HG03135 (cell line): ENCODE data around the gene SLC26A8.
"Not testable (repeated sequence)": the region's sequence is repeated elsewhere in the genome, so short reads cannot be mapped to it uniquely, and the experiment has no call there.

ENCODE experiments used
- ATAC-seq: cut with Tn5 transposase; IDR thresholded peaks from one replicate; pipeline ENCODE4 v1.9.1; 2021; ENCODE audit warnings: mild to moderate bottlenecking, moderate library complexity; ENCODE audit not compliant: unreplicated experiment

Gene SLC26A8

GRCh38 chr6:35919085-35919826, 105.2 kb downstream of the SLC26A8 start:
- no peak for ATAC-seq

GRCh38 chr6:35916893-35917292, 107.5 kb downstream of the SLC26A8 start:
- not testable (repeated sequence) for ATAC-seq

GRCh38 chr6:35916056-35916455, 108.4 kb downstream of the SLC26A8 start:
- no peak for ATAC-seq

GRCh38 chr6:35914536-35914935, 109.9 kb downstream of the SLC26A8 start:
- no peak for ATAC-seq

GRCh38 chr6:35911871-35912653, 112.4 kb downstream of the SLC26A8 start:
- ATAC-seq, result no peak

GRCh38 chr6:35909571-35909970, 114.9 kb downstream of the SLC26A8 start:
- not testable (repeated sequence) for ATAC-seq

- not testable (repeated sequence) for ATAC-seq
Observed at GRCh38 chr6:35908753-35909401, 115.6 kb downstream of the SLC26A8 start.

- ATAC-seq, result no peak
Observed at GRCh38 chr6:35907750-35908149, 116.7 kb downstream of the SLC26A8 start.

GRCh38 chr6:35906499-35906846, 118.0 kb downstream of the SLC26A8 start:
- no peak for ATAC-seq

GRCh38 chr6:35905841-35906498, 118.5 kb downstream of the SLC26A8 start:
- ATAC-seq, result no peak

GRCh38 chr6:35905141-35905785, 119.2 kb downstream of the SLC26A8 start:
- no peak for ATAC-seq

GRCh38 chr6:35903679-35904078, 120.8 kb downstream of the SLC26A8 start:
- ATAC-seq, result no peak

- no peak for ATAC-seq
Observed at GRCh38 chr6:35900448-35900847, 124.0 kb downstream of the SLC26A8 start.

- ATAC-seq, result no peak
Observed at GRCh38 chr6:35898003-35898402, 126.4 kb downstream of the SLC26A8 start.

GRCh38 chr6:35897486-35897885, 127.0 kb downstream of the SLC26A8 start:
- ATAC-seq, result no peak

GRCh38 chr6:35897036-35897435, 127.4 kb downstream of the SLC26A8 start:
- ATAC-seq, result no peak

- no peak for ATAC-seq
Observed at GRCh38 chr6:35896228-35896627, 128.2 kb downstream of the SLC26A8 start.

GRCh38 chr6:35895560-35895959, 128.9 kb downstream of the SLC26A8 start:
- no peak for ATAC-seq

- ATAC-seq, result no peak
Observed at GRCh38 chr6:35894776-35895175, 129.7 kb downstream of the SLC26A8 start.
